Measurements from ENCODE around the gene PTPRG.
A peak's percentile ranks its signal among the peaks of the same experiment; 100 is the strongest.

PTPRG gene

GRCh38 chr3:61624300-61624699 lies 62.9 kb downstream of the PTPRG start:
- DNase-seq, result no peak

GRCh38 chr3:61625429-61625828 lies 64.1 kb downstream of the PTPRG start:
- DNase-seq, result no peak

- DNase-seq, result no peak
Measured at GRCh38 chr3:61626484-61626883, 65.1 kb downstream of the PTPRG start.

GRCh38 chr3:61627768-61628185 lies 66.4 kb downstream of the PTPRG start:
- DNase-seq, result no peak

- no peak for DNase-seq
Measured at GRCh38 chr3:61628636-61629035, 67.3 kb downstream of the PTPRG start.

- DNase-seq, result no peak
Measured at GRCh38 chr3:61629442-61629841, 68.1 kb downstream of the PTPRG start.

- DNase-seq, result no peak
Measured at GRCh38 chr3:61631108-61631769, 69.9 kb downstream of the PTPRG start.

- no peak for DNase-seq
Measured at GRCh38 chr3:61632568-61633175, 71.3 kb downstream of the PTPRG start.

- no peak for DNase-seq
Measured at GRCh38 chr3:61634678-61635077, 73.3 kb downstream of the PTPRG start.

GRCh38 chr3:61637088-61638051 lies 76.0 kb downstream of the PTPRG start:
- DNase-seq, result peak; percentile 77

- DNase-seq, result no peak
Measured at GRCh38 chr3:61638741-61639140, 77.4 kb downstream of the PTPRG start.

- DNase-seq, result no peak
Measured at GRCh38 chr3:61639991-61640390, 78.6 kb downstream of the PTPRG start.

- no peak for DNase-seq
Measured at GRCh38 chr3:61645148-61645547, 83.8 kb downstream of the PTPRG start.

- no peak for DNase-seq
Measured at GRCh38 chr3:61646360-61646759, 85.0 kb downstream of the PTPRG start.

GRCh38 chr3:61646851-61647525 lies 85.6 kb downstream of the PTPRG start:
- DNase-seq, result no peak

- DNase-seq, result no peak
Measured at GRCh38 chr3:61648481-61648880, 87.1 kb downstream of the PTPRG start.

GRCh38 chr3:61649381-61650170 lies 88.2 kb downstream of the PTPRG start:
- no peak for DNase-seq

- DNase-seq, result no peak
Measured at GRCh38 chr3:61650276-61650675, 88.9 kb downstream of the PTPRG start.

- DNase-seq, result no peak
Measured at GRCh38 chr3:61650719-61651410, 89.5 kb downstream of the PTPRG start.

- DNase-seq, result no peak
Measured at GRCh38 chr3:61657689-61658088, 96.3 kb downstream of the PTPRG start.

- DNase-seq, result no peak
Measured at GRCh38 chr3:61662861-61663260, 101.5 kb downstream of the PTPRG start.

Measured in MV-4-11 (cell line).